HG03064 (cell line): ENCODE data around the gene HSH2D.
"Not testable (repeated sequence)": the region's sequence is repeated elsewhere in the genome, so short reads cannot be mapped to it uniquely, and the experiment has no call there.

Experiments
- ATAC-seq: cut with Tn5 transposase; IDR thresholded peaks from one replicate; pipeline ENCODE4 v1.9.1; 2021; ENCODE audit warnings: low read depth; ENCODE audit not compliant: unreplicated experiment

HSH2D gene

DNA sequence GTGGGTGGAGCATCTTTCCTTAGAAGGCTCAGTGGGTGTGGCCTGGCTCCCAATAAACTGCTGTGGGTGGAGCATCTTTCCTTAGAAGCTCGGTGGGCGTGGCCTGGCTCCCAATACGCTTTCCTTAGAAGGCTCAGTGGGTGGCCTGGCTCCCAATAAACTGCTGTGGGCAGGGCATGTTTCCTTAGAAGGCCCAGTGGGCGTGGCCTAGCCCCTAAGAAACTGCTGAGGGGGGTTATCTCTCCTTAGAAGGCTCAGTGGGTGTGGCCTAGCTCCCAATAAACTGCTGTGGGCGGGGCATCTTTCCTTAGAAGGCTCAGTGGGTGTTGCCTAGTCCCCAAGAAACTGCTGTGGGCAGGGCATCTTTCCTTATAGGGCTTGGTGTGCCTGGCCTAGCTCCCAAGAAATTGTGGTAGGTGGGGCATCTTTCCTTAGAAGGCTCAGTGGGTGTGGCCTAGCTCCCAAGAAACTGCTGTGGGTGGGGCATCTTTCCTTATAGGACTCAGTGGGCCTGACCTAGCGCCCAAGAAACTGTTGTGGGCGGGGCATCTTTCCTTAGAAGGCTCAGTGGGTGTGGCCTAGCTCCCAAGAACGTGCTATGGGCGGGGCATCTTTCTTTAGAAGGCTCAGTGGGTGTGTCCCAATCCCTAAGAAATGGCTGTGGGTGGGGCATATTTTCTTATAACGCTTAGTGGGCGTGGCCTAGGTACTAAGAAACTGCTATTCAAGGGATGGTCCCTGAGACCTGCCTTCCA, 10.3 kb downstream of the HSH2D start:
- no peak for ATAC-seq

GRCh38 chr19:16154557-16154956, 11.1 kb downstream of the HSH2D start:
- ATAC-seq = no peak

DNA sequence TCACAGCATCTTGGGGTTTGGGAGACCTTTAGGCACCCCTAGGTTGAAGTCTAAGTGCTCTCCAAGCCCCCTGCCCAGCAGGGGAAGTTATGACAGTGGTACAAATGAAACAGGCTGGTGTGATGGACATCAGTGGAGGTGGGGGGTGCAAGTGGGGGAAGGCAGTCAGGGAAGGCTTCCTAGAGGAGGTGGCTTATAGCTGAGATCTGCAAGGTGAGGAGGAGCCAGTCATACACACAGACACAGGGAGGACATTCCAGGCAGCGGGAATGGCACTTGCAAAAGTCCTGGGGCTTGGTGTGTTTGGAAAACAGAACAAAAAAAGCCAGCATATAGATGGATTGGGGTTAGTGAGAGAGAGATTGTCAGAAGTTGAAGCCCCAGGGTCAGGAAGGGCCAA, 11.6 kb downstream of the HSH2D start:
- ATAC-seq = no peak

- no peak for ATAC-seq
Observed at GRCh38 chr19:16156904-16157303, 13.4 kb downstream of the HSH2D start.

- ATAC-seq = no peak
Observed at GRCh38 chr19:16157601-16158000, 14.1 kb downstream of the HSH2D start.

GRCh38 chr19:16159655-16160054, 16.2 kb downstream of the HSH2D start:
- ATAC-seq = no peak

DNA sequence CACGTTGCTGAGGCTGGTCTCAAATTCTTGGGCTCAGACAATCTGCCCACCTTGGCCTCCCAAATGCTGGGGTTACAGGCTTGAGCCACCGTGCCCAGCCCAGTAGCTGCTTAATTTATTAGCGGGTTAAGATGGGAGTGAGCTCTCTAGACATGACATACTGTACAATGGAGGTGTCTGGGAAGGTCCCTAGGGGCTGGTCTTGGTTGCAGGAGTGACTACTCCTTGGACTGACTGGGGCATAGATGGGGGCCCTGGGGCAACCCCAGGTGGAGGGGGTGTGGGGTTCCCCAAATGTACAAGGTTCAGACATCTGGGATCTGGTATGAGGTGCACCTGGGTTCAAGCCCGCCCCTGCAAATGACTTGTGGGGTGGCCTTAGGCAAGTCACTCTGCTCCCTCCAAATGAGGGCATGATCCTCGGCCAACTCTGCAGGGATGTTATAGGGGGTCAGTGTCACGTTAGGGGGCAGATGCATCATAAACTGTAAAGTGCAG, 17.0 kb downstream of the HSH2D start:
- ATAC-seq = no peak

DNA sequence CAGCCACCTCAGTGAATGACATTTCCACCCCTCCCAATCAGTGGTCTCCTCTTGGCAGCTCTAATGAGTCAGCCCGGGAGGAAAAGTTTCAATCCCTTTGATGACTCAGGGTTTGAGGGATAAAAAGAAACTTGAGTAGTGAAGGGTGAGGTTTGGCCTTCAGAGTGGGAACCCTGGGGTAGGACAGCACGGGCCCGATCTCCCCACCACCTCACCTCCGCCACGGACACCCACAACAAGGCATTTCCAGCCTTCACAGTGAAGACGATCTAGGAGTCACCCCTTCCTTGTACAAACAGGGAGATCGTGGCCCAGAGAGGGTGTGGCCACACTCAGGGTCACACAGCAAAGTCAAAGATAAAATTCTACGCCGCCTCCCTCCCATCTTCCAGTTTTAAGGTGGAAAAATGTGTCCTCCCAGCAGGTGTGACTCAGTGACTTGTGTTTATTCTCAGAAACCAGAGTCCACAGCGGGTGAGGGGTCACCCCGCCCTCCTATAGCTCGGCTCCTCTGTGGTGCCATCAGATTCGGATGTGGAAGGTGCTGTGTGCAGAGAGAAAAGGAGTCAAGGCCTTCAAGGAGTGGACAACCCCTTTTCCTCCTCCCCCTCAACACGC, 17.6 kb downstream of the HSH2D start:
- ATAC-seq = no peak

GRCh38 chr19:16161840-16162239, 18.4 kb downstream of the HSH2D start:
- ATAC-seq = no peak

DNA sequence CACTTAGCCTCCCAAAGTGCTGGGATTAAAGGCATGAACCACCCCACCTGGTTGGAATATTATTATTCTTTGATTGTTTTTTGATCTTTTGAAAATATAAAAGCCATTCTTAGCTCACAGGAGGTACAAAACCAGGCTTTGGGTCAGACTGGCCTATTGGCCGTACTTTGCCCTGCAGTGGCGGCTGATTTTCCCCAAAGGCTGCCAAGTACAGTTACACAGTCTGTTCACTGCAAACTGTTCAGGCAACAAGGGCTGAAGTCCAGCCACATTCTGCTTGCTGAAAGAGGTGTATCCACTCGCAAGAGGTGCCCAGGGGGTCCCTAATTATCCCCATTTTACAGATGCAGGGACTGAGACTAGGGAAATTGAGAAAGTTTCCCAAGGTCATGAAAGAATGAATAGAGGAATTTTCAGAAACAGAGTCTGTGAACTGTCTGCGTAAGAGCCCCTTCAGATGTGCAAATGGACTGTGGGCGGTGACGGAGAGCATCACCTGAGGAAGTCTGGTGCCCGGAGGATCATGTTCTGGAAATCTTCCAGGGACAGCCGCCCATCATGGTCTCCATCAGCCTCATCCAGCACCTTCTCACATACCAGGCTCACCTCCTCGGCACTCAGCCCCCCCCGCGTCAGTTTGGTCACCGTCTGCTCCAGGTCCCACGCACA, 20.9 kb downstream of the HSH2D start:
- ATAC-seq = no peak

GRCh38 chr19:16166417-16166816, 22.9 kb downstream of the HSH2D start:
- no peak for ATAC-seq

DNA sequence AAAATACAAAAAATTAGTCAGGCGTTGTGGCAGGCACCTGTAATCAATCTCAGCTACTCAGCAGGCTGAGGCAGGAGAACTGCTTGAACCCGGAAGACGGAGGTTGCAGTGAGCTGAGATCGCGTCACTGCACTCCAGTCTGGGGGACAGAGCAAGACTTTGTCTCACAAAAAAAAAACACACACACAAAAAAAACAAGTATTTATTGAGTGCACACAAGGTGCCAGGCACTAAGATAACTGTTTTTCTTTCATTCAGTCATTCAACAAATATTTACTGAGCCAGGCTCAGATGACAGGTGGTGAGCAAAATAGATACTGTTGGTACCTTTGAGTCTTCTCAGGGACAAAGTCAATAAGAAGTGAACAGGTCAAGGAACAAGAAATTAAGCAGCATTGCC, 23.6 kb downstream of the HSH2D start:
- no peak for ATAC-seq

GRCh38 chr19:16168465-16169081, 25.1 kb downstream of the HSH2D start:
- ATAC-seq = no peak

DNA sequence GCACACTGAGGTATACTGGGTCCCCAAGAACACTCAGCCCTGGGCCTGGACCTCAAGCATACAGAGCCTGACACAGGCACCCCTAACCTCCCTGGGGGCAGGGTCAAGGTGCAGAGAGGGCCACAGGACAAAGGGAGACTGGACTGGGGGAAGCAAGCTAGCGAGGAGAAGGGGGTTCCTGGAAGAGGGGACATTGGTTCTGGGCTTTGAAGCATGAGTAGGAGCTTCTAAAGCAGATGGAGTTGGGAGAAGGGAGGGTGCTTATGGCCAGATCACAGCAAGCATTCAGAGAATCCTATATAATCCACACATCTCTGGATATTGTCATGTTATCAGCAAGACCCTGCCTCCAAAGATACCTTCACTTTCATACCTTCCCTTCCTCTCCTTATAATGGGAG, 26.6 kb downstream of the HSH2D start:
- ATAC-seq = no peak

DNA sequence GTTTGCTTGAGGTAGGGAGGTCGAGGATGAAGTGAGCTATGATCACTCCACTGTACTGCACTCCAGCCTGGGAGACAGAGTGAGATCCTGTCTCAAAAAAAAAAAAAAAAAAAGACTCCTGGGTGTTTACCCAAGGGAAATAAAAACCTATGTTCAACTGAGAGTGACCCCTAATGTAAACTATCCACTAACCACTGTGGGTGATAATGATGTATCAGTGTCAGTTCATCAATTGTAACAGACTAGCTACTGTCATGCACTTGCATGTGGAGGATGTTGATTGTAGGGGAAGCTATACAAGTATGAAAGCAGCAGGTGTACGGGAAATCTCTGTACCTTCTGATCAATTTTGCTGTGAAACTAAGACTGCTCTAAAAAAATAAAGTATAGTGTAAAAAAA, 32.5 kb downstream of the HSH2D start:
- ATAC-seq = no peak

- not testable (repeated sequence) for ATAC-seq
Observed at GRCh38 chr19:16178866-16179265, 35.4 kb downstream of the HSH2D start.

DNA sequence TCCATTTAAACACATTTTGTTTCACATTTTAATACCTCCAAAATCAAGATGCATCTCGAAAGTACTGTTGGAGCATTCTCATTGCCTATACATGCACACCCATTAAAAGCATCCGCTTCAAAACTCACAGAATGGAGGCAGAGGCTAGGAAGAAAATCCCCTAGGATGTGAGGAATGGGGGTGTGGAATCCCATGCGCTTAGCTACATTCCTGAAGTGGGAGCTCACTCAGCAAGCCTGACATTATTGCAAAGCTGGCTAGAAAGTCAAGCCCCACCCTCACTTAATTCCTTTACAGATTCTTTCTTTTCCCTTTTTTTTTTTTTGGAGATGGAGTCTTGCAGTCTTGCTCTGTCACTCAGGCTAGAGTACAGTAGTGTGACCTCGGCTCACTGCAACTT, 37.1 kb downstream of the HSH2D start:
- no peak for ATAC-seq

GRCh38 chr19:16184665-16185122, 41.2 kb downstream of the HSH2D start:
- no peak for ATAC-seq

DNA sequence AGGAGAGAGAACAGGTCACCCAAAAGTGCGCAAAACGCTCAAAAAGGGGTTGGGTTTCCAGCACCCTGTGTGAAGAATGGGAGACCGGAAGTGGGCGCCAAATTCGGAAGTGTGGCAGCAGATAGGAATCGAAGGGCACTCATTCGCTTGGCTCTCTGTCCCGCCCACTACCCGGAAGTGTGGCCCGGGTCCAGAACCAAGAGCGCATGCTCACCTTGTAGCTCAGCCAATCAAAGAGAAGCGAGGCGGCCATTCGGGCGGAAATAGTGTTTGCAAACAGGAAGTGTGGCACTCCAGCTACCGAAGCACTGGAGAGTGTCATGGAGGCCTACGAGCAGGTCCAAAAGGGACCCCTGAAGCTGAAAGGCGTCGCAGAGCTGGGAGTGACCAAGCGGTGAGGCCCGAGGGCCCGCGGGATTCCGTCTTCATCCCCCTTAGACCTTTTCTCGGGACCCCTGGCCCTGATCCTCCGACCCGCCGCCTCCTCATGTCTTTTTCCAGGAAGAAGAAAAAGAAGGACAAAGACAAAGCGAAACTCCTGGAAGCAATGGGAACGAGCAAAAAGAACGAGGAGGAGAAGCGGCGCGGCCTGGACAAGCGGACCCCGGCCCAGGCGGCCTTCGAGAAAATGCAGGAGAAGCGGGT, 41.8 kb downstream of the HSH2D start, which contains the start of gene FAM32A:
Gene FAM32A (plus strand): TSS at position 288 of the 645 bp plus-strand sequence. CDS start 33 bp downstream, at position 321.
- peak; percentile 81 for ATAC-seq

- no peak for ATAC-seq
Observed at GRCh38 chr19:16185768-16186123, 42.3 kb downstream of the HSH2D start.

- ATAC-seq = no peak
Observed at GRCh38 chr19:16188521-16188920, 45.0 kb downstream of the HSH2D start.
